ENCODE data around the gene IFI44.

Gene IFI44

DNA sequence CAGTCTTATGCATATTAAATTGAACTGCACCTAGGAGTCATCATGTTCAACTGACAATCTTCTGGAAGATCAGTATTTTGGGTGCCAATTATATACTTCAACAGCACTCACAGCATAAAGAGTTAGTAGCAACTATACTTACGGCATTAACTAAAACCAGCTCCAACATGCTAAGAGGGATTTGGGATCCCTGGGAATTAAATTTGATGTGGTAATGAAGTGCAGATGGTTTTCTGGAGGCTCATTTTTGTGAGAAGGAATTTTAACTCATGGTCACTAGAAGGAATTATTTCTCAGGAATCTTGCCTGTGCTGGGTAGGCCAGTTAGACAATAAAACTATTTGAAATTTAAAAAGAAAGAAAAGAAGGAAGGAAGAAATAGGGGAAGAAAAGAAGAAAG is 18.3 kb downstream of the IFI44 start:
- DNase-seq (ENCODE audit: low read depth): no peak
- no peak overlapping the region for H3K4me3 ChIP-seq (ENCODE audit: low read depth, low read length)
- TF ChIP-seq POLR2A (IDR thresholded peaks at IDR 0.05; ENCODE audit: extremely low read depth, insufficient read length): no peak
- TF ChIP-seq, protein P1, sequence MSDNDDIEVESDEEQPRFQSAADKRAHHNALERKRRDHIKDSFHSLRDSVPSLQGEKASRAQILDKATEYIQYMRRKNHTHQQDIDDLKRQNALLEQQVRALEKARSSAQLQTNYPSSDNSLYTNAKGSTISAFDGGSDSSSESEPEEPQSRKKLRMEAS (IDR thresholded peaks at IDR 0.05; ENCODE audit: low read depth, low read length): no peak
- TF ChIP-seq, protein P2, sequence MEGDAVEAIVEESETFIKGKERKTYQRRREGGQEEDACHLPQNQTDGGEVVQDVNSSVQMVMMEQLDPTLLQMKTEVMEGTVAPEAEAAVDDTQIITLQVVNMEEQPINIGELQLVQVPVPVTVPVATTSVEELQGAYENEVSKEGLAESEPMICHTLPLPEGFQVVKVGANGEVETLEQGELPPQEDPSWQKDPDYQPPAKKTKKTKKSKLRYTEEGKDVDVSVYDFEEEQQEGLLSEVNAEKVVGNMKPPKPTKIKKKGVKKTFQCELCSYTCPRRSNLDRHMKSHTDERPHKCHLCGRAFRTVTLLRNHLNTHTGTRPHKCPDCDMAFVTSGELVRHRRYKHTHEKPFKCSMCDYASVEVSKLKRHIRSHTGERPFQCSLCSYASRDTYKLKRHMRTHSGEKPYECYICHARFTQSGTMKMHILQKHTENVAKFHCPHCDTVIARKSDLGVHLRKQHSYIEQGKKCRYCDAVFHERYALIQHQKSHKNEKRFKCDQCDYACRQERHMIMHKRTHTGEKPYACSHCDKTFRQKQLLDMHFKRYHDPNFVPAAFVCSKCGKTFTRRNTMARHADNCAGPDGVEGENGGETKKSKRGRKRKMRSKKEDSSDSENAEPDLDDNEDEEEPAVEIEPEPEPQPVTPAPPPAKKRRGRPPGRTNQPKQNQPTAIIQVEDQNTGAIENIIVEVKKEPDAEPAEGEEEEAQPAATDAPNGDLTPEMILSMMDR (IDR thresholded peaks at IDR 0.05; ENCODE audit: low read depth, low read length): no peak
- TF ChIP-seq MYC (IDR thresholded peaks at IDR 0.05; ENCODE audit: low read depth, low read length): no peak

DNA sequence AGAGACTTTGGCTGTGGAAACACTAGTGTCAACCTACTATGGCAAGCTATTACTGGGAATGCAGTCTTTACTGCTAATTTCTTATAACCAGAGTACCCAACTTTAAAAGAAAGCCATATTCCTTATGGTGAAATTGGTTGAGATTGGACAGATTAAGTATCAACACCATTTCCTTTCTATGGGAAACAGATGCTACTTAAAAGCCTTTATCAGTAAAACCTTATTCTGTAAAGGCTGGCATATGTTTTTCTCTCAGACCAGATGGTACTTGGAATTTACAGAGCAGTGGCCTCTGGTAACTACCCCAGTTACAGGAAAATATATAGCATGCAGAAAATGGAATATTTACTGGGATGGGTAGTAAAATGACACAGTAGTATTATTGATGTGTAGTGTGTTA is 18.8 kb downstream of the IFI44 start:
- no peak overlapping the region for H3K4me3 ChIP-seq (ENCODE audit: low read depth, low read length)
- TF ChIP-seq MYC (IDR thresholded peaks at IDR 0.05; ENCODE audit: low read depth, low read length) (no peak), POLR2A (IDR thresholded peaks at IDR 0.05; ENCODE audit: extremely low read depth, insufficient read length) (no peak)
- TF ChIP-seq, protein P1 (IDR thresholded peaks at IDR 0.05; ENCODE audit: low read depth, low read length): no peak
- TF ChIP-seq, protein P2 (IDR thresholded peaks at IDR 0.05; ENCODE audit: low read depth, low read length): no peak
- no peak for DNase-seq (ENCODE audit: low read depth)

DNA sequence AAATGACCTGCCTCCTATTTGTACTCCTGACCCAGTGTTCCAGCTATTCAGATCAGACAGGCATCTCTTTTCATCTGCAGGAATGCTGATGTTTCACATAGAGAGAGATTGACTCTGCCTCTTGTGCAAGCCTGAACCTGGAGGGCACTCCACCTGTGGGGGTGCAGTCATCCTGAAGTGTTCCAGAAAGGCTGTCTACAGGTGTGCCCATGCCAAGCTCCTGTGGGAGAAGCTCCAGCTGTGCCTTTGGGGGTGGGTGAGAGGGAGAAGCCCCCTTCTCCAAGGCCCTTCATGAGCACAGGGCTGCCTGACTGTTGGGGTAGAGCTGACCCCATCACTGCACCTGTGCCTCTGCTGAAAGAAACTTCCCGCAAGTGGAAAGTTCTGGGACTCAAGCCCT is 22.8 kb downstream of the IFI44 start:
- DNase-seq (ENCODE audit: low read depth): no peak
- TF ChIP-seq, protein P2 (IDR thresholded peaks at IDR 0.05; ENCODE audit: low read depth, low read length): no peak
- TF ChIP-seq MYC (IDR thresholded peaks at IDR 0.05; ENCODE audit: low read depth, low read length) (no peak), POLR2A (IDR thresholded peaks at IDR 0.05; ENCODE audit: extremely low read depth, insufficient read length) (no peak)
- TF ChIP-seq, protein P1 (IDR thresholded peaks at IDR 0.05; ENCODE audit: low read depth, low read length): no peak
- H3K4me3 ChIP-seq (ENCODE audit: low read depth, low read length): no peak overlapping the region

GRCh38 chr1:78673120-78673519 is 23.5 kb downstream of the IFI44 start:
- no peak for TF ChIP-seq MYC (IDR thresholded peaks at IDR 0.05; ENCODE audit: low read depth, low read length)
- TF ChIP-seq, protein P2 (IDR thresholded peaks at IDR 0.05; ENCODE audit: low read depth, low read length): no peak
- no peak for TF ChIP-seq POLR2A (IDR thresholded peaks at IDR 0.05; ENCODE audit: extremely low read depth, insufficient read length)
- TF ChIP-seq, protein P1 (IDR thresholded peaks at IDR 0.05; ENCODE audit: low read depth, low read length): no peak
- H3K4me3 ChIP-seq (ENCODE audit: low read depth, low read length): no peak overlapping the region
- peak; percentile 18 for DNase-seq (ENCODE audit: low read depth)

DNA sequence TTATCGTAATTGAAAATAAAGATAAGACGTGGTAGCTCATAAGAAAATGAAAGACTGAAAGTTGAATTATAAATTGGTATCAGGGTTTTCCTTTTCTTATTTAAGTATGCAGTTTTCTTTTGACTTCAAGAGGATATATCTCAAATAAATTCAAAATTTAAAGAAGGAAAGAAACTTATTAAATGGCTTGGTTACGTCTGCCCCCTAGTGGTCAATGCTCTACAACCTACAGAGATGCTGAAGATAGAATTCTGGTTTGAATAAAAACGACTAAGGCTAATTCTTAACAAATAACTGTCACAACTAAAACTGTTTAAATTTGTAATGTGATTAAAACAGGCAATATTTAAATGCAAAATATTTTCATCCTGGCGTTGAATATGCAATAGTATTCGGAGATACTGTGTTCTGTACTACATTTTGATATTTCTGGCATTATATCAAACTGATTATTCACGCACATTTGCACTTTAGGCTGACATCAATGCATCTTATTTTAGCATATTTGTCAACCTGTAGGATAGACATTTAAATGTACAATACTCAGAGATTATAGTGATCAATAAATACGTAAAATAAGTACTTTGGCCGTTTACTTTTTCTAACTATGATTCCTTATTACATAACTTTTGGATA is 26.8 kb downstream of the IFI44 start:
- TF ChIP-seq POLR2A (IDR thresholded peaks at IDR 0.05; ENCODE audit: extremely low read depth, insufficient read length): no peak
- TF ChIP-seq, protein P2 (IDR thresholded peaks at IDR 0.05; ENCODE audit: low read depth, low read length): peak; percentile 53
- H3K4me3 ChIP-seq (ENCODE audit: low read depth, low read length): no peak overlapping the region
- DNase-seq (ENCODE audit: low read depth): peak; percentile 62

- TF ChIP-seq POLR2A (IDR thresholded peaks at IDR 0.05; ENCODE audit: extremely low read depth, insufficient read length) (no peak), MYC (IDR thresholded peaks at IDR 0.05; ENCODE audit: low read depth, low read length) (no peak)
- TF ChIP-seq, protein P2 (IDR thresholded peaks at IDR 0.05; ENCODE audit: low read depth, low read length): no peak
- TF ChIP-seq, protein P1 (IDR thresholded peaks at IDR 0.05; ENCODE audit: low read depth, low read length): no peak
- DNase-seq (ENCODE audit: low read depth): no peak
- no peak overlapping the region for H3K4me3 ChIP-seq (ENCODE audit: low read depth, low read length)
Observed at GRCh38 chr1:78676993-78677392, 27.4 kb downstream of the IFI44 start.

All from NB4 (cell line).